SK-N-SH (cell line): ENCODE results near the gene CLPSL2. TPM values are rescaled to one million over a fixed set of nuclear protein-coding genes. Genes with fewer than 3 reads are reported as not detected.

ENCODE experiments used
- CTCF ChIA-PET: fragments of 300-600, 350-600 bp; formaldehyde crosslinking; extraction: SDS; loops from one replicate; lab custom pipeline; 2021; lab: Yijun Ruan, JAX
- POLR2A ChIA-PET: fragments of 350-600 bp; sonication (Branson Sonifier 250); formaldehyde crosslinking; extraction: SDS; loops from one replicate; lab custom pipeline; 2020; ENCODE audit warnings: antibody characterized with exemption, inconsistent platforms; lab: Yijun Ruan, JAX
- DNase-seq: peaks from one replicate; pipeline ENCODE4 v3.0.0; 2012
- H2AFZ ChIP-seq: fragments of 200-600 bp; sonication (generic); 2 replicates; pipeline ENCODE4 v1.8.1; 2016; ENCODE audit warnings: antibody characterized with exemption, mild to moderate bottlenecking, low read depth
- H3F3A ChIP-seq: fragments of 200-600 bp; sonication (generic); replicated peaks from 2 replicates; pipeline ENCODE3; 2016; ENCODE audit warnings: antibody characterized with exemption, mild to moderate bottlenecking; ENCODE audit not compliant: insufficient read depth
- H3K27ac ChIP-seq, 2 experiments: fragments of 200-500 bp in 1 of 2; fragments of 200-600 bp in 1 of 2; sonication (Bioruptor generic) in 1 of 2; sonication (generic), shearing (Covaris generic) in 1 of 2; 2 replicates each; pipeline versions ENCODE4 v1.5.1 to v1.6.1; 2014 to 2016; ENCODE audit warnings: low read depth in 2 of 2, inconsistent platforms in 1 of 2, low read length in 1 of 2, mild to moderate bottlenecking in 1 of 2, mixed read lengths in 1 of 2
- H3K27me3 ChIP-seq: fragments of 200-600 bp; sonication (generic), shearing (Covaris generic); 2 replicates; pipeline ENCODE4 v1.6.1; 2016; ENCODE audit warnings: mixed run types; ENCODE audit not compliant: insufficient read depth
- H3K36me3 ChIP-seq, 2 experiments: fragments of 200-500 bp in 1 of 2; fragments of 200-600 bp in 1 of 2; sonication (Bioruptor generic) in 1 of 2; sonication (generic) in 1 of 2; replicated peaks in 1 of 2; 2 replicates each; pipeline versions ENCODE3 to v1.5.1; 2014 to 2016; ENCODE audit warnings: low read length in 1 of 2, mild to moderate bottlenecking in 1 of 2; ENCODE audit not compliant: insufficient read depth in 2 of 2, control insufficient read depth in 1 of 2
- H3K4me1 ChIP-seq, 2 experiments: fragments of 200-500 bp in 1 of 2; fragments of 200-600 bp in 1 of 2; sonication (Bioruptor generic) in 1 of 2; sonication (generic), shearing (Covaris generic) in 1 of 2; 2 replicates each; pipeline versions ENCODE4 v1.5.1 to v1.6.1; 2014 to 2016; ENCODE audit warnings: low read depth in 1 of 2, low read length in 1 of 2, mixed run types in 1 of 2; ENCODE audit not compliant: insufficient read depth in 2 of 2, control insufficient read depth in 1 of 2
- H3K4me2 ChIP-seq: fragments of 200-600 bp; sonication (generic), shearing (Covaris generic); 2 replicates; pipeline ENCODE4 v1.6.1; 2017; ENCODE audit warnings: mixed run types
- H3K4me3 ChIP-seq, 2 experiments: fragments of 200-500 bp in 1 of 2; fragments of 200-600 bp in 1 of 2; sonication (Bioruptor generic) in 1 of 2; sonication (generic), shearing (Covaris generic) in 1 of 2; 2 replicates each; pipeline versions ENCODE4 v1.5.1 to v1.8.1; 2014 to 2016; ENCODE audit warnings: low read depth in 2 of 2, inconsistent platforms in 1 of 2, low read length in 1 of 2, mild to moderate bottlenecking in 1 of 2, mixed read lengths in 1 of 2, moderate library complexity in 1 of 2
- H3K79me2 ChIP-seq: fragments of 200-600 bp; sonication (generic); 2 replicates; pipeline ENCODE4 v1.8.1; 2017; ENCODE audit warnings: mild to moderate bottlenecking; ENCODE audit not compliant: insufficient read depth
- H3K9ac ChIP-seq: fragments of 200-600 bp; sonication (generic); 2 replicates; pipeline ENCODE4 v1.6.1; 2017; ENCODE audit warnings: mixed run types
- H3K9me2 ChIP-seq: fragments of 200-600 bp; sonication (generic); 2 replicates; pipeline ENCODE4 v1.6.1; 2017; ENCODE audit warnings: mixed run types
- H3K9me3 ChIP-seq: fragments of 200-600 bp; sonication (generic); 2 replicates; pipeline ENCODE4 v1.6.1; 2017; ENCODE audit warnings: mixed run types, mild to moderate bottlenecking, moderate library complexity
- H4K20me1 ChIP-seq: fragments of 200-600 bp; sonication (generic); 2 replicates; pipeline ENCODE4 v1.6.1; 2017; ENCODE audit warnings: mild to moderate bottlenecking, mixed run types; ENCODE audit not compliant: insufficient read depth
- CHD2 ChIP-seq: fragments of 150-350 bp; IDR thresholded peaks from 2 replicates; pipeline ENCODE4 v1.6.1; 2018; ENCODE audit warnings: low read length; ENCODE audit not compliant: partially characterized antibody
- ELF1 ChIP-seq: IDR thresholded peaks from 2 replicates; pipeline ENCODE4 v1.4.0; 2012
- EP300 ChIP-seq, 2 experiments: IDR thresholded peaks; 2 replicates each; pipeline versions ENCODE4 v1.4.0 to v1.6.1; 2012; ENCODE audit warnings: borderline replicate concordance in 1 of 2, low read depth in 1 of 2, low read length in 1 of 2
- EZH2phosphoT487 ChIP-seq: fragments of 200-600 bp; sonication (generic); IDR thresholded peaks from 2 replicates; pipeline ENCODE4 v1.6.1; 2017; ENCODE audit warnings: low read depth, mixed run types, mild to moderate bottlenecking, antibody characterized with exemption, moderate library complexity, borderline replicate concordance
- FOXJ3 ChIP-seq: sonication (generic); formaldehyde crosslinking; IDR thresholded peaks from 2 replicates; pipeline ENCODE4 v1.5.1; 2020; ENCODE audit warnings: mild to moderate bottlenecking, missing genetic modification reagents
- FOXM1 ChIP-seq: IDR thresholded peaks from 2 replicates; pipeline ENCODE4 v1.4.0; 2012; ENCODE audit warnings: low read depth, mild to moderate bottlenecking
- GABPA ChIP-seq: IDR thresholded peaks from 2 replicates; pipeline ENCODE4 v1.4.0; 2012; ENCODE audit warnings: low read depth, mild to moderate bottlenecking
- IRF3 ChIP-seq: fragments of 150-350 bp; IDR thresholded peaks from 2 replicates; pipeline ENCODE4 v1.6.1; 2016; ENCODE audit warnings: mild to moderate bottlenecking, low read depth, low read length
- JUND ChIP-seq: IDR thresholded peaks from 2 replicates; pipeline ENCODE4 v1.4.0; 2012
- MEF2A ChIP-seq: IDR thresholded peaks from 2 replicates; pipeline ENCODE4 v1.4.0; 2012; ENCODE audit warnings: low read depth, borderline replicate concordance
- MXI1 ChIP-seq: IDR thresholded peaks from 2 replicates; pipeline ENCODE4 v1.6.1; 2012; ENCODE audit warnings: mild to moderate bottlenecking, low read depth, low read length, improper control_type of control experiment
- PBX3 ChIP-seq: IDR thresholded peaks from 2 replicates; pipeline ENCODE4; 2012
- POLR2AphosphoS5 ChIP-seq: IDR thresholded peaks from 2 replicates; pipeline ENCODE4 v1.6.1; 2012; ENCODE audit warnings: low read depth, low read length
- RCOR1 ChIP-seq: fragments of 150-350 bp; IDR thresholded peaks from 2 replicates; pipeline ENCODE4 v1.6.1; 2017; ENCODE audit warnings: antibody characterized with exemption, low read length
- REST ChIP-seq: IDR thresholded peaks from 2 replicates; pipeline ENCODE4 v1.6.1; 2012; ENCODE audit warnings: mild to moderate bottlenecking, low read depth, low read length, moderate library complexity
- SIN3A ChIP-seq: IDR thresholded peaks from 2 replicates; pipeline ENCODE4 v1.6.1; 2012; ENCODE audit warnings: low read depth, mild to moderate bottlenecking, low read length, moderate library complexity, borderline replicate concordance
- TAF1 ChIP-seq: IDR thresholded peaks from 2 replicates; pipeline ENCODE4 v1.6.1; 2012; ENCODE audit warnings: low read depth, mild to moderate bottlenecking, low read length, moderate library complexity, borderline replicate concordance
- USF1 ChIP-seq: IDR thresholded peaks from 2 replicates; pipeline ENCODE4 v1.4.0; 2012; ENCODE audit warnings: low read depth, borderline replicate concordance
- USF2 ChIP-seq: fragments of 150-350 bp; IDR thresholded peaks from 2 replicates; pipeline ENCODE4 v1.6.1; 2017; ENCODE audit warnings: antibody characterized with exemption, low read length, low read depth, borderline replicate concordance
- YY1 ChIP-seq: IDR thresholded peaks from 2 replicates; pipeline ENCODE4 v1.4.0; 2012; ENCODE audit warnings: low read depth, mild to moderate bottlenecking
- WGBS: methylation state at CpG from one replicate; pipeline ENCODE4 v1.1.6; 2017; ENCODE audit warnings: low lambda C conversion rate; 5-methylcytosine and 5-hydroxymethylcytosine counted together
- polyA plus RNA-seq, 3 experiments: library from polyadenylated mRNA; depleted of rRNA; stranded (reverse); fragments of >200 nt; gene quantifications; 2 replicates each; pipeline ENCODE4 v1.2.3, GENCODE V29; 2012

Gene CLPSL2
- polyA plus RNA-seq, 1 of the 3 experiments (the other 2 are of a cell fraction) = not detected

- H3F3A ChIP-seq = no peaks in the 10 kb centered on the region
- no peak for DNase-seq
- WGBS = 83% methylated on average over 7 of the region's 7 CpGs
- no peak for TF ChIP-seq MXI1
- TF ChIP-seq USF2 = no peak
- no peak for TF ChIP-seq EP300 (IDR thresholded peaks at IDR 0.05; ENCODE audit: borderline replicate concordance in 1 of 2, low read depth in 1 of 2, low read length in 1 of 2)
- no peak for TF ChIP-seq JUND
- no peak for TF ChIP-seq USF1
- no peak for TF ChIP-seq FOXM1
- no peak for TF ChIP-seq MEF2A
- no peak for TF ChIP-seq RCOR1
- TF ChIP-seq IRF3 = no peak
- no peak for TF ChIP-seq CHD2
- TF ChIP-seq SIN3A = no peak
- no peak for TF ChIP-seq YY1
- no peak for TF ChIP-seq EZH2phosphoT487
- TF ChIP-seq GABPA = no peak
- TF ChIP-seq, all 33 proteins: peak for 0
- 0 out of 2 replicates have a peak, but pooled peaks cover 4% of the 10 kb centered on the region for H3K9me3 ChIP-seq
- H3K9ac ChIP-seq = no peak overlapping the region
- H3K79me2 ChIP-seq = no peaks in the 10 kb centered on the region
- no peaks in the 10 kb centered on the region for H3K4me1 ChIP-seq
- CTCF ChIA-PET = no interaction called here
- POLR2A ChIA-PET = no interaction called here
- H3K4me3 ChIP-seq = no peak overlapping the region
- H3K27me3 ChIP-seq = no peaks in the 10 kb centered on the region
- no peaks in the 10 kb centered on the region for H4K20me1 ChIP-seq
- H3K4me2 ChIP-seq = no peak overlapping the region
- H3K9me2 ChIP-seq = no peaks in the 10 kb centered on the region
- H3K36me3 ChIP-seq = no peaks in the 10 kb centered on the region
- no peak overlapping the region for H2AFZ ChIP-seq
- no peak overlapping the region for H3K27ac ChIP-seq
These were observed 30.9 kb upstream of the CLPSL2 start for GRCh38 chr6:35745509-35745908.

- Histone ChIP-seq H3K9me2 (no peaks in the 10 kb centered on the region), H3K9ac (no peak overlapping the region), H3F3A (no peaks in the 10 kb centered on the region), H3K4me2 (no peak overlapping the region), H3K27me3 (no peaks in the 10 kb centered on the region), H3K9me3 (0 out of 2 replicates have a peak, but pooled peaks cover 4% of the 10 kb centered on the region), H3K79me2 (no peaks in the 10 kb centered on the region), H4K20me1 (no peaks in the 10 kb centered on the region), H3K27ac (no peak overlapping the region), H3K4me3 (no peak overlapping the region), H3K4me1 (no peaks in the 10 kb centered on the region), H2AFZ (no peak overlapping the region), H3K36me3 (no peaks in the 10 kb centered on the region)
- DNase-seq = no peak
- ChIA-PET POLR2A (no interaction called here), CTCF (interaction anchor here (1.2 kb wide), 1 partner anchor 9 kb away, joined by 4 read pairs; no protein-coding TSS in a partner anchor)
- WGBS = 59% methylated on average over 3 of the region's 3 CpGs
- no peak for TF ChIP-seq PBX3
- no peak for TF ChIP-seq FOXJ3
- no peak for TF ChIP-seq POLR2AphosphoS5
- TF ChIP-seq USF2 = no peak
- no peak for TF ChIP-seq FOXM1
- no peak for TF ChIP-seq EP300 (IDR thresholded peaks at IDR 0.05; ENCODE audit: borderline replicate concordance in 1 of 2, low read depth in 1 of 2, low read length in 1 of 2)
- no peak for TF ChIP-seq TAF1
- no peak for TF ChIP-seq EZH2phosphoT487
- no peak for TF ChIP-seq ELF1
- no peak for TF ChIP-seq REST
These were observed 29.9 kb upstream of the CLPSL2 start for GRCh38 chr6:35746516-35746915.
